ENCODE measurements around the gene NANOS1. TPM values are rescaled to one million over a fixed set of nuclear protein-coding genes. Genes with fewer than 3 reads are reported as not detected.

Gene NANOS1
- total and polyA plus RNA-seq, 9 of the 15 experiments (the other 6 are each of a cell fraction or from before 2014, with no cell fraction given), result 0.14 to 1.6 (median 0.83) TPM; not detected in 1

DNA sequence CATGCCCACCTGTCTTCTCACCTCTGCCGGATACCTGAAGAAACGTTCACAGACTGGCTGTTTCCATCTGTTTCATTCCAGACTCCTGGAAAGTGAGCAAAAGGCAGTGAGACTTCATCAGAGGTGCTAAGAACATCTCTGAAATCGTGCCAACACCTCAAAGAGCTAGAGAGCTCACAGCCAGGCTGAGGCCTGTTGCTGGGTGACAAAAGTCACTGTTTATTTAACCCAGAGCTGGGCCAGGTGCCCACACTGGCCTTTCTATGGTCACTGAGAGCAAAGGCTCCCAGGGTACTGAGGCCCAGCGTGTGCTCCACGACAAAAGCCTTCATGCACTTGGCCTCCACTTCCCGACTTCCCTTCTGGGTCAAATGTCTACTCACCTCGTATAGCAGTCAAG is 3.7 kb upstream of the NANOS1 start (continued):
- TF ChIP-seq NR2C1 (IDR thresholded peaks at IDR 0.05) (no peak), NR2C1 (tag; IDR thresholded peaks at IDR 0.05) (no peak), ZNF354B (CRISPR knock-in tag; IDR thresholded peaks at IDR 0.05) (no peak), FOXA1 (IDR thresholded peaks at IDR 0.05; ENCODE audit: borderline replicate concordance) (no peak), ZNF316 (IDR thresholded peaks at IDR 0.05) (no peak), CTBP1 (IDR thresholded peaks at IDR 0.05; ENCODE audit: borderline replicate concordance) (no peak), NFIX (CRISPR knock-in tag; IDR thresholded peaks at IDR 0.05; ENCODE audit: low read depth) (no peak), BCOR (IDR thresholded peaks at IDR 0.05) (no peak)
- TF ChIP-seq, protein P1, sequence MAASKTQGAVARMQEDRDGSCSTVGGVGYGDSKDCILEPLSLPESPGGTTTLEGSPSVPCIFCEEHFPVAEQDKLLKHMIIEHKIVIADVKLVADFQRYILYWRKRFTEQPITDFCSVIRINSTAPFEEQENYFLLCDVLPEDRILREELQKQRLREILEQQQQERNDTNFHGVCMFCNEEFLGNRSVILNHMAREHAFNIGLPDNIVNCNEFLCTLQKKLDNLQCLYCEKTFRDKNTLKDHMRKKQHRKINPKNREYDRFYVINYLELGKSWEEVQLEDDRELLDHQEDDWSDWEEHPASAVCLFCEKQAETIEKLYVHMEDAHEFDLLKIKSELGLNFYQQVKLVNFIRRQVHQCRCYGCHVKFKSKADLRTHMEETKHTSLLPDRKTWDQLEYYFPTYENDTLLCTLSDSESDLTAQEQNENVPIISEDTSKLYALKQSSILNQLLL (CRISPR knock-in tag; IDR thresholded peaks at IDR 0.05; ENCODE audit: borderline replicate concordance), result no peak

DNA sequence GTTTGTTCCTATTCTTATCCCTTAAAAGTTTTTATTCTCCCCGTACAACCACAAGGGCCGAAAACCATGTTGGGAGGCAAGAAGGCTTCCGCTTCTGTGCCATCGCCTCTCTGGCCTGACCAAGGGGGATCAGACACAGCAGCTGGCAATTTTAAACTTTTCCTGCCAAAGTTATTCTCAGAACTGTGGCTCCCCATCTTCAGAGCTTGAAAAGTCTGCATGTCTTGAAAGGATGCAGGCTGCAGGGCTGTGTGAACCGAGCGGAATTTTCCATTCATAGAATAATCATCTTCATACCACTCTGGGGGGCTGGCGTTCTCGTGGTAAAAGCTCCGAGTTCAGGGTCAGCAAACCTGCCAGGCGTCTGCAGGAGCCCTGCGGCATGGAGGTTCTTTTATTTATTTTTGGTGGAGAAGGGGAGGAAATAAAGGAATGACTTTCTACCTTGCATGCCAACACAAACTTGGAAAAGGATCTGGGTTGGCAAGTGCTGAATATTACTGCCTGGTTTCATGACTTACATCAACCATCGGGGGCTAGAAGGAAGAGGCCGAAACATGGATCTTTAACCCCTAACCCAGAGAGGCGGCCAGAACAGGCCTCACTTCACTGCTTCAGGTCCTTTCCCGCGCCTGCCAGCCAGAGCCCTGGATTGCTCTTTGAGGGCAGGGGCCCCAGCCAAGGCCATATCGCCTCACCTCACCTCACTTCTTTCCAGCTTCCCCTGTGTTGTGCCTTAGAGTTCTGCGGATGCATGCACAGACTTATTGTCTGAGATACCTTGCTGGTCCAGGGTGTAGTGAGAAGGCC is 3.0 kb upstream of the NANOS1 start:
- H3K9me3 ChIP-seq (replicated peaks; ENCODE audit: control insufficient read depth, insufficient read depth, low read depth, low read length), result no peaks in the 10 kb centered on the region
- peaks cover 16 to 41% of the 10 kb centered on the region in 2 experiments for H3K27me3 ChIP-seq (ENCODE audit: control insufficient read depth in 2 of 2, insufficient read depth in 2 of 2, low read length in 2 of 2)
- H2AFZ ChIP-seq (ENCODE audit: low read depth, low read length), result no peak overlapping the region
- H3K4me3 ChIP-seq, result no peak overlapping the region
- peaks cover 4% of the 10 kb centered on the region; the same call in 1 of the 3 replicates for H3K36me3 ChIP-seq (ENCODE audit: control insufficient read depth, insufficient read depth, low read length)
- ChIA-PET CTCF (ENCODE audit: low intra/inter-chr PET ratio) (no interaction called here), POLR2A (interaction anchor here (0.6 kb wide), 1 partner anchor 83 kb away, joined by 3 read pairs; no protein-coding TSS in a partner anchor)
- H4K20me1 ChIP-seq (replicated peaks; ENCODE audit: control insufficient read depth, insufficient read depth, low read length), result peaks cover 5% of the 10 kb centered on the region; the same call in 1 of the 2 replicates
- no peak for ATAC-seq
- WGBS (ENCODE audit: insufficient coverage, low coverage, missing lambda C conversion rate), result 32% methylated on average over 16 of the region's 18 CpGs
- in situ Hi-C loops (cut with MboI), result no loop called here
- H3K27ac ChIP-seq (ENCODE audit: extremely low read depth, low read depth, low read length), result no peak overlapping the region
- no peaks in the 10 kb centered on the region for H3K9me1 ChIP-seq (ENCODE audit: control insufficient read depth, insufficient read depth, low read length)
- no peak for DNase-seq (ENCODE audit: extremely low read depth in 1 of 4, low spot score in 3 of 4)
- no peak overlapping the region for H3K9ac ChIP-seq (ENCODE audit: insufficient read depth in 1 of 2, low read depth in 2 of 2, low read length in 2 of 2)
- H3K4me1 ChIP-seq (replicated peaks in 1 of 2; ENCODE audit: control insufficient read depth in 2 of 2, insufficient read depth in 2 of 2, low read length in 2 of 2), result peaks cover 3 to 24% of the 10 kb centered on the region in 2 experiments; a peak in 3 of 5 replicates
- no TSS peak for BruUV-seq (replicated peaks)
- no peak for FAIRE-seq
- H3K4me2 ChIP-seq (ENCODE audit: insufficient read depth, low read length), result no peak overlapping the region
- no peaks in the 10 kb centered on the region for H3K79me2 ChIP-seq (ENCODE audit: control insufficient read depth, insufficient read depth, low read length)
- intact Hi-C loops (cut with micrococcal nuclease), result no loop called here
- TF ChIP-seq HOXB6 (CRISPR knock-in tag; IDR thresholded peaks at IDR 0.05; ENCODE audit: borderline replicate concordance), result no peak
- TF ChIP-seq DACH1 (IDR thresholded peaks at IDR 0.05; ENCODE audit: partially characterized antibody), result no peak
- no peak for TF ChIP-seq GATAD2B (IDR thresholded peaks at IDR 0.05; ENCODE audit: borderline replicate concordance)
- no peak for TF ChIP-seq HNRNPL (IDR thresholded peaks at IDR 0.05; ENCODE audit: low read depth, low read length)
- TF ChIP-seq ZNF134 (CRISPR knock-in tag; conservative IDR thresholded peaks at IDR 0.05), result no peak
- no peak for TF ChIP-seq ZNF41 (CRISPR knock-in tag; conservative IDR thresholded peaks at IDR 0.05)
- TF ChIP-seq TCF7L2 (IDR thresholded peaks at IDR 0.05; ENCODE audit: low read depth, low read length), result no peak
- TF ChIP-seq, protein P2, sequence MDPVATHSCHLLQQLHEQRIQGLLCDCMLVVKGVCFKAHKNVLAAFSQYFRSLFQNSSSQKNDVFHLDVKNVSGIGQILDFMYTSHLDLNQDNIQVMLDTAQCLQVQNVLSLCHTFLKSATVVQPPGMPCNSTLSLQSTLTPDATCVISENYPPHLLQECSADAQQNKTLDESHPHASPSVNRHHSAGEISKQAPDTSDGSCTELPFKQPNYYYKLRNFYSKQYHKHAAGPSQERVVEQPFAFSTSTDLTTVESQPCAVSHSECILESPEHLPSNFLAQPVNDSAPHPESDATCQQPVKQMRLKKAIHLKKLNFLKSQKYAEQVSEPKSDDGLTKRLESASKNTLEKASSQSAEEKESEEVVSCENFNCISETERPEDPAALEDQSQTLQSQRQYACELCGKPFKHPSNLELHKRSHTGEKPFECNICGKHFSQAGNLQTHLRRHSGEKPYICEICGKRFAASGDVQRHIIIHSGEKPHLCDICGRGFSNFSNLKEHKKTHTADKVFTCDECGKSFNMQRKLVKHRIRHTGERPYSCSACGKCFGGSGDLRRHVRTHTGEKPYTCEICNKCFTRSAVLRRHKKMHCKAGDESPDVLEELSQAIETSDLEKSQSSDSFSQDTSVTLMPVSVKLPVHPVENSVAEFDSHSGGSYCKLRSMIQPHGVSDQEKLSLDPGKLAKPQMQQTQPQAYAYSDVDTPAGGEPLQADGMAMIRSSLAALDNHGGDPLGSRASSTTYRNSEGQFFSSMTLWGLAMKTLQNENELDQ (CRISPR knock-in tag; IDR thresholded peaks at IDR 0.05; ENCODE audit: borderline replicate concordance), result no peak
- no peak for TF ChIP-seq DPF2 (IDR thresholded peaks at IDR 0.05)
- TF ChIP-seq, protein P3, sequence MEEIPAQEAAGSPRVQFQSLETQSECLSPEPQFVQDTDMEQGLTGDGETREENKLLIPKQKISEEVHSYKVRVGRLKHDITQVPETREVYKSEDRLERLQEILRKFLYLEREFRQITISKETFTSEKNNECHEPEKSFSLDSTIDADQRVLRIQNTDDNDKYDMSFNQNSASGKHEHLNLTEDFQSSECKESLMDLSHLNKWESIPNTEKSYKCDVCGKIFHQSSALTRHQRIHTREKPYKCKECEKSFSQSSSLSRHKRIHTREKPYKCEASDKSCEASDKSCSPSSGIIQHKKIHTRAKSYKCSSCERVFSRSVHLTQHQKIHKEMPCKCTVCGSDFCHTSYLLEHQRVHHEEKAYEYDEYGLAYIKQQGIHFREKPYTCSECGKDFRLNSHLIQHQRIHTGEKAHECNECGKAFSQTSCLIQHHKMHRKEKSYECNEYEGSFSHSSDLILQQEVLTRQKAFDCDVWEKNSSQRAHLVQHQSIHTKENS (CRISPR knock-in tag; IDR thresholded peaks at IDR 0.05), result no peak
